ENCODE data around the gene LRRC8C. TPM values are rescaled to one million over a fixed set of nuclear protein-coding genes. Genes with fewer than 3 reads are reported as not detected.

The LRRC8C gene
- total and polyA plus RNA-seq, 10 of the 15 experiments (the other 5 are each of a cell fraction or from before 2014, with no cell fraction given): 2.3 to 16.3 (median 10.8) TPM

DNA sequence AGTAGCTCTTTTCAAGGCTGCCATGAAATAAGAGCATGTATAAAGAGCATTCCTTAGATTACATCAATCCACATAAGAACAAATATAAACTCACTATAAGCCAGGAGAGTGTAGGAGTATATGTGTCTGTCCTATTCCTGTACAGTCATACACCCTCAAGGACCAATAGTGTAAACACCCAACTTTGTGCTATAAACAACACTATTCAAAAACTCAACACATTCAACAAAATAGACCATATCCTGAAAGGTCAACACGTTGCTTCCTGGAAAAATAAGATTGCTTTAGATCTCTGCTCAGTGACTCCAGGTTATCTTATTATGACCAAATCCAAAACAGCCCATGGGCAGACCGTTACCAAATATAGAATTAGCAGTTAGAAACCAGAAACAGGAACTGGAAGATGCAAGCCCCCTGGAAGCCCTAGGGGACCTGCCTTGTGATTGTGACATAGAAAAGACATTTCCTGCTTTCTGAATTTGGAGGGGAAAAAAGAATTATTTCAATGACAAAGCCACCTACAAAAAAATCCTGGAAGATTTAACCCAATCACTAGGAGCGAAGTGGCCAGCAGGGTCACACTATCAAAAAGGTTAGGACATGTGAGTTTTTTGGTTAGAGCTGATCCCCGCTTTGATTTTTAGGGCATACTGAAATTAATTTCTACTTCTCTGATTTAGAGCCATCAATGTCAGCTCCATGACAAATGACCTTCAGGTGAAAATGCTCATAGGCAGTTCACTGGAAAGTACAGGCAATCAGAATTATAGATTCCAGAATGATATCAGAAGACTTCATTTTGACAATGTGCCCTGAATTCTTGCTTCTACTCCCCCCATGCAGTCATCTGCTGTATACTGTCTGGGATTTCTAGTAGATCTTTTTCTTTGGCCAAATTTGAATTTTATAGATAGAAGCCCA lies 59.9 kb downstream of the LRRC8C start (continued):
- TF ChIP-seq, protein P1, sequence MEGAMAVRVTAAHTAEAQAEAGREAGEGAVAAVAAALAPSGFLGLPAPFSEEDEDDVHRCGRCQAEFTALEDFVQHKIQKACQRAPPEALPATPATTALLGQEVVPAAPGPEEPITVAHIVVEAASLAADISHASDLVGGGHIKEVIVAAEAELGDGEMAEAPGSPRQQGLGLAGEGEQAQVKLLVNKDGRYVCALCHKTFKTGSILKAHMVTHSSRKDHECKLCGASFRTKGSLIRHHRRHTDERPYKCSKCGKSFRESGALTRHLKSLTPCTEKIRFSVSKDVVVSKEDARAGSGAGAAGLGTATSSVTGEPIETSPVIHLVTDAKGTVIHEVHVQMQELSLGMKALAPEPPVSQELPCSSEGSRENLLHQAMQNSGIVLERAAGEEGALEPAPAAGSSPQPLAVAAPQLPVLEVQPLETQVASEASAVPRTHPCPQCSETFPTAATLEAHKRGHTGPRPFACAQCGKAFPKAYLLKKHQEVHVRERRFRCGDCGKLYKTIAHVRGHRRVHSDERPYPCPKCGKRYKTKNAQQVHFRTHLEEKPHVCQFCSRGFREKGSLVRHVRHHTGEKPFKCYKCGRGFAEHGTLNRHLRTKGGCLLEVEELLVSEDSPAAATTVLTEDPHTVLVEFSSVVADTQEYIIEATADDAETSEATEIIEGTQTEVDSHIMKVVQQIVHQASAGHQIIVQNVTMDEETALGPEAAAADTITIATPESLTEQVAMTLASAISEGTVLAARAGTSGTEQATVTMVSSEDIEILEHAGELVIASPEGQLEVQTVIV (IDR thresholded peaks at IDR 0.05; ENCODE audit: borderline replicate concordance, partially characterized antibody): no peak
- TF ChIP-seq TBL1XR1 (IDR thresholded peaks at IDR 0.05; ENCODE audit: low read depth, low read length) (peak; percentile 47; the same call in 1 of the 2 replicates), BACH1 (IDR thresholded peaks at IDR 0.05; ENCODE audit: borderline replicate concordance) (no peak; the same call in 1 of the 2 replicates), MEF2A (IDR thresholded peaks at IDR 0.05; ENCODE audit: insufficient read depth, low read depth, low read length) (peak; percentile 98), CBX5 (IDR thresholded peaks at IDR 0.05; ENCODE audit: low read depth) (no peak), BRCA1 (IDR thresholded peaks at IDR 0.05; ENCODE audit: low read depth, low read length) (no peak), NR2C1 (IDR thresholded peaks at IDR 0.05) (no peak), KDM1A (IDR thresholded peaks at IDR 0.05; ENCODE audit: borderline replicate concordance) (no peak), CREM (IDR thresholded peaks at IDR 0.05; ENCODE audit: low read depth) (peak; percentile 65; the same call in 1 of the 2 replicates), KAT2A (conservative IDR thresholded peaks at IDR 0.05; ENCODE audit: control insufficient read depth, low read depth, low read length) (no peak), KLF5 (IDR thresholded peaks at IDR 0.05; ENCODE audit: partially characterized antibody) (no peak), EZH2 (IDR thresholded peaks at IDR 0.05; ENCODE audit: borderline replicate concordance, control insufficient read depth, low read depth, low read length) (no peak), SMAD1 (IDR thresholded peaks at IDR 0.05; ENCODE audit: low read depth, partially characterized antibody) (no peak), MXI1 (IDR thresholded peaks at IDR 0.05; ENCODE audit: low read depth, low read length) (peak; percentile 26; the same call in 1 of the 2 replicates), SIN3A (IDR thresholded peaks at IDR 0.05; ENCODE audit: low read depth, low read length) (no peak)
- TF ChIP-seq, protein P2, sequence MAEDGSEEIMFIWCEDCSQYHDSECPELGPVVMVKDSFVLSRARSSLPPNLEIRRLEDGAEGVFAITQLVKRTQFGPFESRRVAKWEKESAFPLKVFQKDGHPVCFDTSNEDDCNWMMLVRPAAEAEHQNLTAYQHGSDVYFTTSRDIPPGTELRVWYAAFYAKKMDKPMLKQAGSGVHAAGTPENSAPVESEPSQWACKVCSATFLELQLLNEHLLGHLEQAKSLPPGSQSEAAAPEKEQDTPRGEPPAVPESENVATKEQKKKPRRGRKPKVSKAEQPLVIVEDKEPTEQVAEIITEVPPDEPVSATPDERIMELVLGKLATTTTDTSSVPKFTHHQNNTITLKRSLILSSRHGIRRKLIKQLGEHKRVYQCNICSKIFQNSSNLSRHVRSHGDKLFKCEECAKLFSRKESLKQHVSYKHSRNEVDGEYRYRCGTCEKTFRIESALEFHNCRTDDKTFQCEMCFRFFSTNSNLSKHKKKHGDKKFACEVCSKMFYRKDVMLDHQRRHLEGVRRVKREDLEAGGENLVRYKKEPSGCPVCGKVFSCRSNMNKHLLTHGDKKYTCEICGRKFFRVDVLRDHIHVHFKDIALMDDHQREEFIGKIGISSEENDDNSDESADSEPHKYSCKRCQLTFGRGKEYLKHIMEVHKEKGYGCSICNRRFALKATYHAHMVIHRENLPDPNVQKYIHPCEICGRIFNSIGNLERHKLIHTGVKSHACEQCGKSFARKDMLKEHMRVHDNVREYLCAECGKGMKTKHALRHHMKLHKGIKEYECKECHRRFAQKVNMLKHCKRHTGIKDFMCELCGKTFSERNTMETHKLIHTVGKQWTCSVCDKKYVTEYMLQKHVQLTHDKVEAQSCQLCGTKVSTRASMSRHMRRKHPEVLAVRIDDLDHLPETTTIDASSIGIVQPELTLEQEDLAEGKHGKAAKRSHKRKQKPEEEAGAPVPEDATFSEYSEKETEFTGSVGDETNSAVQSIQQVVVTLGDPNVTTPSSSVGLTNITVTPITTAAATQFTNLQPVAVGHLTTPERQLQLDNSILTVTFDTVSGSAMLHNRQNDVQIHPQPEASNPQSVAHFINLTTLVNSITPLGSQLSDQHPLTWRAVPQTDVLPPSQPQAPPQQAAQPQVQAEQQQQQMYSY (CRISPR knock-in tag; IDR thresholded peaks at IDR 0.05): no peak
- TF ChIP-seq, protein P3, sequence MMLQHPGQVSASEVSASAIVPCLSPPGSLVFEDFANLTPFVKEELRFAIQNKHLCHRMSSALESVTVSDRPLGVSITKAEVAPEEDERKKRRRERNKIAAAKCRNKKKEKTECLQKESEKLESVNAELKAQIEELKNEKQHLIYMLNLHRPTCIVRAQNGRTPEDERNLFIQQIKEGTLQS (IDR thresholded peaks at IDR 0.05; ENCODE audit: borderline replicate concordance, extremely low read depth, low read depth, low read length): no peak
- TF ChIP-seq, protein P4, sequence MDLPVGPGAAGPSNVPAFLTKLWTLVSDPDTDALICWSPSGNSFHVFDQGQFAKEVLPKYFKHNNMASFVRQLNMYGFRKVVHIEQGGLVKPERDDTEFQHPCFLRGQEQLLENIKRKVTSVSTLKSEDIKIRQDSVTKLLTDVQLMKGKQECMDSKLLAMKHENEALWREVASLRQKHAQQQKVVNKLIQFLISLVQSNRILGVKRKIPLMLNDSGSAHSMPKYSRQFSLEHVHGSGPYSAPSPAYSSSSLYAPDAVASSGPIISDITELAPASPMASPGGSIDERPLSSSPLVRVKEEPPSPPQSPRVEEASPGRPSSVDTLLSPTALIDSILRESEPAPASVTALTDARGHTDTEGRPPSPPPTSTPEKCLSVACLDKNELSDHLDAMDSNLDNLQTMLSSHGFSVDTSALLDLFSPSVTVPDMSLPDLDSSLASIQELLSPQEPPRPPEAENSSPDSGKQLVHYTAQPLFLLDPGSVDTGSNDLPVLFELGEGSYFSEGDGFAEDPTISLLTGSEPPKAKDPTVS (IDR thresholded peaks at IDR 0.05; ENCODE audit: low read depth, low read length): no peak
- TF ChIP-seq, protein P5, sequence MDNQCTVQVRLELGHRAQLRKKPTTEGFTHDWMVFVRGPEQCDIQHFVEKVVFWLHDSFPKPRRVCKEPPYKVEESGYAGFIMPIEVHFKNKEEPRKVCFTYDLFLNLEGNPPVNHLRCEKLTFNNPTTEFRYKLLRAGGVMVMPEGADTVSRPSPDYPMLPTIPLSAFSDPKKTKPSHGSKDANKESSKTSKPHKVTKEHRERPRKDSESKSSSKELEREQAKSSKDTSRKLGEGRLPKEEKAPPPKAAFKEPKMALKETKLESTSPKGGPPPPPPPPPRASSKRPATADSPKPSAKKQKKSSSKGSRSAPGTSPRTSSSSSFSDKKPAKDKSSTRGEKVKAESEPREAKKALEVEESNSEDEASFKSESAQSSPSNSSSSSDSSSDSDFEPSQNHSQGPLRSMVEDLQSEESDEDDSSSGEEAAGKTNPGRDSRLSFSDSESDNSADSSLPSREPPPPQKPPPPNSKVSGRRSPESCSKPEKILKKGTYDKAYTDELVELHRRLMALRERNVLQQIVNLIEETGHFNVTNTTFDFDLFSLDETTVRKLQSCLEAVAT (IDR thresholded peaks at IDR 0.05): no peak
